Brain microvascular endothelial cell (primary cell): ENCODE data around the gene IGSF21.
"Not testable (repeated sequence)": the region's sequence is repeated elsewhere in the genome, so short reads cannot be mapped to it uniquely, and the experiment has no call there.

ENCODE experiments used
- DNase-seq: peaks from one replicate; pipeline ENCODE4 v3.0.0-alpha.2; 2020
- H3K27ac ChIP-seq: fragments of 250-450 bp; sonication (Bioruptor Pico); 2 replicates; pipeline ENCODE4 v1.5.1; 2020; ENCODE audit warnings: mild to moderate bottlenecking, moderate library complexity
- H3K27me3 ChIP-seq: fragments of 250-450 bp; sonication (Bioruptor Pico); replicated peaks from 2 replicates; pipeline ENCODE4 v1.5.1; 2020; ENCODE audit warnings: mild to moderate bottlenecking
- H3K36me3 ChIP-seq: fragments of 250-450 bp; sonication (Bioruptor Pico); replicated peaks from 2 replicates; pipeline ENCODE4 v1.5.1; 2020; ENCODE audit warnings: mild to moderate bottlenecking
- H3K4me3 ChIP-seq: 2 replicates; pipeline ENCODE4 v1.5.1; 2011; ENCODE audit warnings: low read depth, mild to moderate bottlenecking, control low read depth, low read length, moderate library complexity
- in situ Hi-C: cut with HindIII; loops from 2 replicates; pipeline ENCODE4 v1.10.0; 2017; ENCODE audit warnings: low sequenced_read_pairs, low pct_ligation_motif_present
- TF ChIP-seq, protein P1 (sequence below): IDR thresholded peaks from 2 replicates; pipeline ENCODE4 v1.5.1; 2011; ENCODE audit warnings: low read depth, mild to moderate bottlenecking, moderate library complexity, low read length, control low read depth, inconsistent platforms; ENCODE audit errors: missing control alignments

The IGSF21 gene

DNA sequence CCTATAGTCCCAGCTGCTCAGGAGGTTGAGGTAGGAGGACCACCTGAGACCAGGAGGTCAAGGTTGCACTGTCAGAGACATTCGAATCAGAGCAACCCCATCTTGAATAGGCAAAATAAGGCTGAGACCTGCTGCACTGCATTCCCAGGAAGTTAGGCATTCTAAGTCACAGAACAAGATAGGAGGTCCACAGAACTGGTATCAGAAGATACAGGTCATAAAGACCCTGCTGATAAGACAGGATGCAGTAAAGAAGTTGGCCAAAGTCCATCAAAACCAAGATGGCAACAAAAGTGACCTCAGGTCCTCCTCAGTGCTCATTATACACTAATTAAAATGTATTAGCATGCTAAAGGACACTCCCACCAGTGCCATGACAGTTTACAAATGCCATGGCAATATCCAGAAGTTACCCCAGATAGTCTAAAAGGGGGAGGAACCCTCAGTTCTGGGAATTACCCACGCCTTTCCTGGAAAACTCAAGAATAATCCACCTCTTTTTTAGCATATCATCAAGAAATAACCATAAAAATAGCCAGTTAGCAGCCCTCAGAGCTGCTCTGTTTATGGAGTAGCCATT, 307.9 kb downstream of the IGSF21 start:
- TF ChIP-seq, protein P1, sequence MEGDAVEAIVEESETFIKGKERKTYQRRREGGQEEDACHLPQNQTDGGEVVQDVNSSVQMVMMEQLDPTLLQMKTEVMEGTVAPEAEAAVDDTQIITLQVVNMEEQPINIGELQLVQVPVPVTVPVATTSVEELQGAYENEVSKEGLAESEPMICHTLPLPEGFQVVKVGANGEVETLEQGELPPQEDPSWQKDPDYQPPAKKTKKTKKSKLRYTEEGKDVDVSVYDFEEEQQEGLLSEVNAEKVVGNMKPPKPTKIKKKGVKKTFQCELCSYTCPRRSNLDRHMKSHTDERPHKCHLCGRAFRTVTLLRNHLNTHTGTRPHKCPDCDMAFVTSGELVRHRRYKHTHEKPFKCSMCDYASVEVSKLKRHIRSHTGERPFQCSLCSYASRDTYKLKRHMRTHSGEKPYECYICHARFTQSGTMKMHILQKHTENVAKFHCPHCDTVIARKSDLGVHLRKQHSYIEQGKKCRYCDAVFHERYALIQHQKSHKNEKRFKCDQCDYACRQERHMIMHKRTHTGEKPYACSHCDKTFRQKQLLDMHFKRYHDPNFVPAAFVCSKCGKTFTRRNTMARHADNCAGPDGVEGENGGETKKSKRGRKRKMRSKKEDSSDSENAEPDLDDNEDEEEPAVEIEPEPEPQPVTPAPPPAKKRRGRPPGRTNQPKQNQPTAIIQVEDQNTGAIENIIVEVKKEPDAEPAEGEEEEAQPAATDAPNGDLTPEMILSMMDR: no peak
- H3K36me3 ChIP-seq: no peaks in the 10 kb centered on the region
- H3K4me3 ChIP-seq: no peak overlapping the region
- H3K27me3 ChIP-seq: no peaks in the 10 kb centered on the region
- H3K27ac ChIP-seq: no peak overlapping the region
- DNase-seq: no peak
- in situ Hi-C loops: no loop called here

DNA sequence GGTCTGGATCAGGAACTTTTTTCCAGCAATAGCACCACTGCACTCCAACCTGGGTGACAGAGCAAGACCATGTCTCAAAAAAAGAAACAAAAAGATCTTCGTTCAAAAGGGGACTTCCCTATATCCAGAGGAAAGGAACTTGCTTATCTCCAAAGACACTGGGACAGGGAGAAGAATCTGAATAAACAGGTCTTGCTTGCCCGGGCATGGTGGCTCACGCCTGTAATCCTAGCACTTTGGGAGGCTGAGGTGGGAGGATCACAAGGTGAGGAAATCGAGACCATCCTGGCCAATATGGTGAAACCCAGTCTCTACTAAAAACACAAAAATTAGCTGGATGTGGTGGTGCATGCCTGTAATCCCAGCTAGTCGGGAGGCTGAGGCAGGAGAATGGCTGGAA, 308.5 kb downstream of the IGSF21 start:
- in situ Hi-C loops, H3K27ac ChIP-seq, H3K27me3 ChIP-seq, H3K36me3 ChIP-seq, H3K4me3 ChIP-seq, DNase-seq: not testable (repeated sequence)

DNA sequence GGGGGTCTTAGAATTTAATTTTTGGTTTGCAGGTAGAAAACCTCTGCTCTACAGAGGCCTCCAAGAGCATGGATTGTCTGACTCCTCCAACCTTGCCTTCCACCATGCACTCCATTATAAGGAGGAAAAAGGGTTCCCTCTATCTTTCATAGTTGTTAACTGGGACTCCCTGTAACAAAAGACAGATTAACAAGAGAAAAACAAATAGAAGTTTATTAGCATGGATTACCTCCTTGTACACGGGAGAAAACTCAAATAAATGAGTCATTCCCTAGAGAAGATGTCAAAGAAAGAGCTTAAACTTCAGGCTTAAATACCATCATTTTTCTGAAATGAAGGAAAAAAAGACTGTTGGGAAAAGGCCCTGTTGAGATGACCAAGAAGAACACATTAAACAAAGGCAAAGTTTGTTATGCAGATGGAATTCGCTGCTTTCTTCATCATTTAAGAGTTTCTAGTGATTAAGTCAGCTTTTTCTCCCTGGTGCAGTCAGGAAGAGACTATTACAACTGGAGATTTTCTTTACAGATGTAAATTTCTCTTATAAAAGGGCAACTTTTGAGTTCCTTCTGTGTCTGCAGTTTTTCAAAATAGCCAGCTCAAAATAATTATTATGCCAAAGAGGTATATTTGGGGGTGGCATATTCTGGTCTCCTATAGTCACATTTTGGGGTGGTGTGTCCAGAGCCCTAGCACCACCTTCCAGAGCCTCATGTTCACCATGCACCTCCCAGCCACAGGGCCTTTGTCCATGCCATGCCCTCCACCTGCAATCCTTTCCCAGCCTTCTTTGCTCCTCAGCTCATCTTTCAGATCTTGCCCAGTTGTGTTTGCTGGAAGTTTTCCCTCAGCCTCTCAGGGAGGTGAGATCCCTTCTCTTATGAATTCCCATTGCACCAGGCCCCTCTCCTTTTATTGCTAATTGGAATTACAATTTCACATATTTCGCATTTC, 310.0 kb downstream of the IGSF21 start:
- TF ChIP-seq, protein P1: no peak
- no peaks in the 10 kb centered on the region for H3K36me3 ChIP-seq
- H3K4me3 ChIP-seq: no peak overlapping the region
- in situ Hi-C loops: no loop called here
- H3K27me3 ChIP-seq: no peaks in the 10 kb centered on the region
- no peak overlapping the region for H3K27ac ChIP-seq
- no peak for DNase-seq

DNA sequence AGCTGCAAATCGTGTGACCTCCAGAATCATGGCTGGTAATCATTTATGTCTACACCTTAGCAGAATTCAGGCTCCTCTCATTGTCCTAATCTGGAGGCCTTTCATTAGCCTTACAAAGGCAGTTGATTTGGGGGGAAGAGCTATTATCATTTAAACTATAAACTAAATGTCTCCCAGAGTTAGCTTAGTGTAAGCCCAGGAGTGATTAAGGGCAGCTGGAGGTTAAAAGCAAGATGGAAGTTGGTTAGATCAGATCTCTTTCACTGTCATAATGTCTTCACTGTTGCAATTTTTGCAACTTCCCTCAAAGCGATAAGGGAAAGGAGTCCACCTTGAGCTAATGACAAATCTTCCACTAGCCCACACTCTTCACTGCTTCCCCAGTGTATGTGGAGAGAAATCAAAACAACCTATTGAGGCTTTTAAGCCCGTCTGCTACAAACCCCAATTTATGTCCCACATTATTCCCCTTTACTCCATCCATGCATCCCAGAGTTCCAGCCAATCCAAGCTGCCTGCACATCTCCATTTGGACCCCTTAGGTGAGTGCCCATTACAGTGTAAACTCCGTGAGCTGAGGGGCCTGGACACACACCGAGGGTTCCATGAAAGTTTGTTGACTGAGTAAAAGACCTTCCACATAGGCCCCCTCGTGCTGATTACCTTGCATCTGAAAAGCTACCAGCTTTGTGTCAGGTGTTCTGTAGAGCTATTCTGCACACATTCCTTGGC, 311.7 kb downstream of the IGSF21 start:
- no peak overlapping the region for H3K27ac ChIP-seq
- TF ChIP-seq, protein P1: no peak
- no peaks in the 10 kb centered on the region for H3K36me3 ChIP-seq
- no peaks in the 10 kb centered on the region for H3K27me3 ChIP-seq
- H3K4me3 ChIP-seq: no peak overlapping the region
- in situ Hi-C loops: no loop called here
- DNase-seq: no peak

- no peaks in the 10 kb centered on the region for H3K27me3 ChIP-seq
- TF ChIP-seq, protein P1: no peak
- no peak overlapping the region for H3K4me3 ChIP-seq
- no peak overlapping the region for H3K27ac ChIP-seq
- H3K36me3 ChIP-seq: no peaks in the 10 kb centered on the region
- in situ Hi-C loops: no loop called here
- no peak for DNase-seq
Measured at GRCh38 chr1:18419845-18420184, 312.2 kb downstream of the IGSF21 start.

DNA sequence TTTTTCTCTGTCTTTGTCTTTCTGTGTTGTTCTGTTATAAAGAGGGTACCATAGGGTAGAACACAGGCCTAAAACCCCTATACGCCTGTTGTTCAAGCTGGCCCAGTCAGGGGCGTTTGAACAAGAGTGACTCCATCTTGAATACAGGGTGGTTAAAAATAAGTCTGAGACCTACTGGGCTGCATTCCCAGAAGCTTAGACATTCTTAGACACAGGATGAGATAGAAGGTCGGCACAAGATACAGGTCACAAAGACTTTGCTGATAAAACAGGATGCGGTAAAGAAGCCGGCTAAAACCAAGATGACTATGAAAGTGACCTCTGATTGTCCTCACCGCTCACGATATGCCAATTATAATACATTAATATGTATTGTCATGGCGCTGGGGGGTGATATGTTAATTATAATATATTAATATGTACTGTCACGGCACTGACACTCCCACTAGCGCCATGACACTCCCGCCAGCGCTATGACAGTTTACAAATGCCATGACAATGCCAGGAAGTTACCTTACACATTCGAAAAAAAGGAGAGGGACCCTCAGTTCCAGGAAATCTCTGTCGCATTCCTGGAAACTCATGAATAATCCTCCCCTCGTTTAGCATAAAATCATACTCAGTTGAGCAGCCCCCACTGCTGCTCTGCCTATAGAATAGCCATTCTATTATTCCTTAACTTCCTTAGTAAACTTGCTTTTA, 314.6 kb downstream of the IGSF21 start:
- Histone ChIP-seq H3K4me3 (no peak overlapping the region), H3K36me3 (no peaks in the 10 kb centered on the region), H3K27ac (no peak overlapping the region), H3K27me3 (no peaks in the 10 kb centered on the region)
- DNase-seq: no peak
- TF ChIP-seq, protein P1: no peak
- in situ Hi-C loops: no loop called here
